ENCODE data around the gene TNFAIP3.
A peak's percentile ranks its signal among the peaks of the same experiment; 100 is the strongest.

The TNFAIP3 gene

GRCh38 chr6:137866200-137866913, 702 bp upstream of the TNFAIP3 start:
- DNase-seq = peak; percentile 77

DNA sequence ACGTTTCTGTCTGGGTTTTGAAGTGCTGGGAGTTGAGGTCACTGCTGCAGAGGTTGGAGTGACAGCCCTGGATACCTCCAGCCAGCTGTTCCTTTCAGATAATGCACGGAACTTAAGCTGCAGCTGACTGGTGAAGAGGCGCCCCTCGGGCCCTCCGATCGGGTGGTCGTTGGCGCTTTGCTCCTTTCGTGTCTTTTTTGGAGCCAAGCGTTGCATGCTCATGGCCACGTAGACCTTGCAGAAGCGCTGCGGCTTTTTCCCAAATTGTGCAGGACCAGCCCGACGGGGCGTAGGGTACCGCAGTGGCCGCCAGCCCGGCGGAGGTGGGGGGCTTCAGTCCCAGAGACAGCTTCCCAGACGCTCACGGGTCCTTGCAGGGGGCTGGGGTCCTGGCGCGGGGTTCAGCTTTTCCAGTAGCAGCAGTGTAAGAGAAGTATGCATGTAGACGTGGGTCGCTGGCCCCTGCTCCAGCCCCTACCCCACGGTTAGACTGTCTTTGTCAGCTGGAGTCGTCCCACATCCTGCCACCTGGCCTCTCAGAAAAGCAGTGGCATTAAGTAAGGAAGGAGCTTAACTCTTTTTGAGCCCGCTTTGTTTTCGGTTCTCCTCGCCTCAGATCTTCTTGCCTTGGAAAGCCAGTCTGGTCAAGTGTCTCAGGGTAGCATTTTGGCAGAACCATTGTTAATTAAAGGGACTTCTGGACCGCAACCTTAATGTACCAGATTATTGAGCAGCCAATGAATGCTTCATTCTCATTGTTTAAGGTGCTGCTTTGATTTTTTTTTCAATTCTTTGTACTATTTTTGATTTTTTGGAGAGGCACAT, 838 bp downstream of the TNFAIP3 start:
- DNase-seq = peak; percentile 76

DNA sequence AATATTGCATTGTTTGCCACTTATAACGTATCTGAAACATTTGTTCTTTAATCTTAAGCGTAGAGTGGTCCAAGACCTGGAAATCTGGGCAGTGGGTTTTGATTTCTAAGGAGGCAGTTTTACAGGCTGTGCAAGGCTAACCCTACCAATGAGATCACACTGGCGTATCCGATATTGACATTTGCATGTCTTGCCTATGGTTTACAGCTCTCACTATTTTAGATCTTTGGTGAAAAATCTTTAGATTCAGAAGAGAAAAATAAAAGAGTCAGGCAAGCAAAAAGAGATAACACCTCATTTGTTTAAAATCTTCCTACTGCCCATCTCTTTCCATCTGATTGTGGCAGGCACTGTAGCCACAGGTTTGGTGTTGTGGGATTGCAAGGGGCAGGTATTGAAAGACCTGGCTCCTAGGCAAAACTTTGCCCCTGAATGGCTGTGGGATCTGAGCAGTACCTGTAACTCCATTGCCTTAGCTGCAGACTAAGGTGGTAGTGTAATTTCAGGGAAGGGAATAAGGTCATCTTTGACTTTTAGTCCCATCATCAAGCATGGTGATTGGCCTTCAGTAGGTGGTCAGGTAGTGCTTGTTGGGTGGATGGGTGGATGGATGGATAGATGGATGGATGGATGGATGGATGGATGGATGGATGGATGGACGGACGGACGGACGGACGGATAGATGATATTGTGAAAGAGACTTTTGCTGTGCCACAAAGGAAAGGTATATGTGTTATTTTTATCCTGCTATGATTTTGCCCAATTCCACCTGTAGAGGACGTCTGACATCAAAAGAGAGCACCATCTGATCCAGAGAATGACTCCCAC, 1.9 kb downstream of the TNFAIP3 start:
- no peak for DNase-seq

GRCh38 chr6:137869549-137870307, 2.7 kb downstream of the TNFAIP3 start:
- DNase-seq = no peak

DNA sequence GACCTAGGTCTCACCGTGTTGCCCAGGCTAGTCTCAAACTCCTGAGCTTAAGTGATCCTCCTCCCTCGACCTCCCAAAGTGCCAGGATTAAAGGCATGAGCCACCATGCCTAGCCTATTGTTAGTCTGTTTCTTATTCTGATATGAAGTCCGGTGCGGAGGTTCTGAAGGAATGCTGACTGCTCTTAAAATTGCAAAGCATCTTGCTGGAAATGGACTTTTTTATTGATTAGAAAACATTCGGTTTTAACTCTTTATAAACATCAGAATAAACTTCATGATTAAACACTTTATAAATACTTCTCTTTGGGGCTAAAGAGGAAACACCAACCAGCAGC, 3.2 kb downstream of the TNFAIP3 start:
- no peak for DNase-seq

DNA sequence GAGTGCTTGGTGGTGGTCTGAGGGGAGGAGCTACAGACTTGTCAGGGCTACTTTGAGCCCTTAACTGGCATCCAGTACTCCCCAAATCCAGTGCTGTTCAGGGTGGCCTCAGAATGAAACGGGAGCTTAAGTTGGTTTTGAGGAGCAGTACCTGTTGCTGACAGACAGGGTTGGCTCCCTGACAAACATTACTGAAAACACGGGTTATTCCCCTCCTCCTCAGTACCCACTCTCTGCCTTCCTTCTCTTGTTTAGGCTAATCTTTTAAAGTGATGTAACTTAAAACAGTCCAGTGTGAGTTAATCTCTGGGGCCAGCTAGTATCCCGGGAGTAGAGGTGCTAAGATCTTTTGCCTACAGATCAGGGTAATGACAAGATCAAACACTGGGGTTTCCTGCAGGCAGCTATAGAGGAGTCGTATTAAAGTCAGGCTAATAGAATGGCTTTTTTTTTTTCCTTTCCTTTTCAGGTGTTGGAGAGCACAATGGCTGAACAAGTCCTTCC, 3.7 kb downstream of the TNFAIP3 start:
- no peak for DNase-seq

- no peak for DNase-seq
Measured at GRCh38 chr6:137871291-137871690, 4.2 kb downstream of the TNFAIP3 start.

DNA sequence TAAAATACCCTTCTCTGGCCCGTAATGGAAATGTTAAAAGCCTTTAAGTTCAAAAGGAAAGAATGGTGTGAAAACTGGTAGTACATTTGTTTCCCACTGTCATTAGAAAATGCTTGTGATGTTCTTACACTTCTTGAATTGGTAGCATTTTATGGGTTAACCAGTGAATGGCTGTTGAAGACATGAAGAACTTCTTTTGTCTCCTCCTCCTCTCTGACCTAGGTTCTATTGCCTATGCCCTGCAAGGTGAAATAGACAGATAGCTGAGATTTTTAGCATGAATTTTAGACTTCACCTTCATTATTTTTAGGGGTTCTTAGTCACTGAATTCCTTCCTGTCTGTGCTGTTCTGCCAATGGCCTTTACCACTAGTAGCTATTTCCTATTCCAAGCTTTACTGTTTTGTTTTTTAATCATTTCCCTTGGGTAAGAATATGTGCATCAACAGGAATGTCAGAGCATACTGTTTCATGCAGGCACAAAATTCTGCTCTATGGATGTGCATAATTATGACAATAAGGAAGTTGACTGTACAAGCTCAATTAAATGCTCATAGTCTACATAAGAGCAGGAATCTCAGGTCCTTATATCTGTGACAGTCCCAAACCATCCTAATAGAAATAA, 4.9 kb downstream of the TNFAIP3 start:
- DNase-seq = no peak

GRCh38 chr6:137872581-137873115, 5.6 kb downstream of the TNFAIP3 start:
- no peak for DNase-seq

GRCh38 chr6:137873273-137873762, 6.3 kb downstream of the TNFAIP3 start:
- no peak for DNase-seq

GRCh38 chr6:137874204-137875057, 7.4 kb downstream of the TNFAIP3 start:
- no peak for DNase-seq

- no peak for DNase-seq
Measured at GRCh38 chr6:137875058-137875520, 8.0 kb downstream of the TNFAIP3 start.

DNA sequence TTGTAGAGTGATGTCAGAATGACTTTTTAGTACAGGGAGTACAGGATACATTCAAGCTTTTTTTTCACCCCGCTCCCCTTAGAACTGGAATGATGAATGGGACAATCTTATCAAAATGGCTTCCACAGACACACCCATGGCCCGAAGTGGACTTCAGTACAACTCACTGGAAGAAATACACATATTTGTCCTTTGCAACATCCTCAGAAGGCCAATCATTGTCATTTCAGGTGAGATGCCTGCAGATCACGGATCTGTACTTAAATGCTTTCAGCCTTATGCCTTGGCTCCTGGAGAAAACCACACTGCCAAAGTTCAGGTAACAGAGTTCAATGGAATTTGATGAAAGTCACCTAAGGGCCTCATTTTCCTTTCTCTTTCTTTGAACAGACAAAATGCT, 8.5 kb downstream of the TNFAIP3 start:
- no peak for DNase-seq

GRCh38 chr6:137876547-137876946, 9.5 kb downstream of the TNFAIP3 start:
- DNase-seq = no peak

GRCh38 chr6:137877113-137877512, 10.1 kb downstream of the TNFAIP3 start:
- DNase-seq = no peak

DNA sequence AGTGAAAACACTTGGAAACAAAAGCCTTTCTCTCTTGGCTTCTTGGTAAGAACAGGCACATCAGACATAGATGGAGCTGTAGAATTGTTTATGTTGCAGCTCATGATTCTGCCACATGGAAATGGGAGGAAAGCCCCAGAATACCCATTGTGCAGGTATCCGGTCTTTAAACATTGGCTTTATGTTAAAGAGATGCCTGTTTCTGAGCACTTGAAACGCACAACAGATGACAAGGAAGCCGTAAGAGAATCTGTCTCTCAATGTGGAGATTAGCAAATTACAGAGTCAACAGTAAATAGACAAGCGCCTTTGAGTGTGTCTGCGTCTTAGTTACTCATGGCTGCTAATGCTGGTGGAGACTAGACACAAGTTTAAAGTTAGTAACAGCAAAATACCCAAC, 10.5 kb downstream of the TNFAIP3 start:
- no peak for DNase-seq

GRCh38 chr6:137878029-137878428, 11.0 kb downstream of the TNFAIP3 start:
- DNase-seq = no peak

DNA sequence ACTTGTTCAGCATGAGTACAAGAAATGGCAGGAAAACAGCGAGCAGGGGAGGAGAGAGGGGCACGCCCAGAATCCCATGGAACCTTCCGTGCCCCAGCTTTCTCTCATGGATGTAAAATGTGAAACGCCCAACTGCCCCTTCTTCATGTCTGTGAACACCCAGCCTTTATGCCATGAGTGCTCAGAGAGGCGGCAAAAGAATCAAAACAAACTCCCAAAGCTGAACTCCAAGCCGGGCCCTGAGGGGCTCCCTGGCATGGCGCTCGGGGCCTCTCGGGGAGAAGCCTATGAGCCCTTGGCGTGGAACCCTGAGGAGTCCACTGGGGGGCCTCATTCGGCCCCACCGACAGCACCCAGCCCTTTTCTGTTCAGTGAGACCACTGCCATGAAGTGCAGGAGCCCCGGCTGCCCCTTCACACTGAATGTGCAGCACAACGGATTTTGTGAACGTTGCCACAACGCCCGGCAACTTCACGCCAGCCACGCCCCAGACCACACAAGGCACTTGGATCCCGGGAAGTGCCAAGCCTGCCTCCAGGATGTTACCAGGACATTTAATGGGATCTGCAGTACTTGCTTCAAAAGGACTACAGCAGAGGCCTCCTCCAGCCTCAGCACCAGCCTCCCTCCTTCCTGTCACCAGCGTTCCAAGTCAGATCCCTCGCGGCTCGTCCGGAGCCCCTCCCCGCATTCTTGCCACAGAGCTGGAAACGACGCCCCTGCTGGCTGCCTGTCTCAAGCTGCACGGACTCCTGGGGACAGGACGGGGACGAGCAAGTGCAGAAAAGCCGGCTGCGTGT, 11.6 kb downstream of the TNFAIP3 start:
- DNase-seq = peak; percentile 76

DNA sequence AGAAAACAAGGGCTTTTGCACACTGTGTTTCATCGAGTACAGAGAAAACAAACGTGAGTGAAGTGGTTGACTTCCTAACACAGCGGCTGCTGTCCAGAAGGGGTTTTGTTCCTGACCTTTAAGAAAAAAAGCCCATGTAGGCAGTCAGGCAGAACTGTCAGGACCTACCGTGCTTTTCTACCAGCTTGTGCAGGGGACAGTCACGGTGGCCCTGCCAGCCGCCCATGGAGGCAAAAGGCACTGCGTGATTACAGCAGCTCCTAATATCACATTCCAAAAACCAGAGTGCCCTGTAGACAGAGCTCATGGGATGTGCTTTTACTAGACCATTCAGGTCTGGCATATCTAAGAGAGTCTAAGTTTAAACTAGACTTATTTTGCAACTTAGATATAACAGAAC, 12.2 kb downstream of the TNFAIP3 start:
- no peak for DNase-seq

All from eye (tissue), 1 donor.